ENCODE measurements around the gene SLC6A3. TPM values are rescaled to one million over a fixed set of nuclear protein-coding genes. Genes with fewer than 3 reads are reported as not detected.

Gene SLC6A3
- total RNA-seq, 1 experiment from 2014 or later, result not detected

DNA sequence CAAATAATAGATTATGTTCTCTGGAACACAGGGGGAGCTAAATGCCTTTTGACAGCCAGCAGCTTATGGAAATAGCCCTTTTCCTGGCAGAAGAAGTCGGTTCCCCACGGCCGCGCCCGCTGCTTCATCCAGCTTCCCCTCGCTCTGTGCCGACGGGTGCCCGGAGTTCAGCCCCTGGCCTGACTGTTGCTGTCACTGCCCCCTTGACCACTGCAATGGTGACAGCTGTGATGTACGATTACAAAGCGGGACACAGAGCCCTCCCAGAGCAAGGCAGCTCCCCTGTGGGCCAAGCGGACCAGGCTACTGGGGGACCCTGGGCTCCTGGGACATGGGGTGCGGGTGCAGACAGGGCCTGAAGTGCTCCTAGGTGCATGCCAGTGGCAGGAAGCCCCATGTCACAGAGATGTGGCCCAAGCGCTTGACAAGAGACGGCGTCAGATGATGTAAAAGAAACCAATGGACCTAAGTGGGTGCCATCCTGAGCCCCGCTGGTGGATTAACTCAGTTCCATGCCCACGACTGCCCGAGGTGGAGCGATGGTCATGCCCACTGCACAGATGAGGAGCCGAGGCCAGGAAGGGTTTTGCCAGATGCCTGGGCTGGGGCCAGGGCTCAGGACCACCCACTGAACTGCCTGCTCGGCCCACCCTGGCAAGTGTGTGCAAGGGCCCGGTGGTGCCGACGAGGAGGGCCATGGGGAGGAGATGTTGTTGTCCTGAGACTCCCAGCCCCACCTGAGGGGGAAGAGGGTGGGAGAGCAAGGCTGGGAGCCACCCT is 87.1 kb downstream of the SLC6A3 start:
- DNase-seq (ENCODE audit: extremely low read depth, low read depth), result no peak

DNA sequence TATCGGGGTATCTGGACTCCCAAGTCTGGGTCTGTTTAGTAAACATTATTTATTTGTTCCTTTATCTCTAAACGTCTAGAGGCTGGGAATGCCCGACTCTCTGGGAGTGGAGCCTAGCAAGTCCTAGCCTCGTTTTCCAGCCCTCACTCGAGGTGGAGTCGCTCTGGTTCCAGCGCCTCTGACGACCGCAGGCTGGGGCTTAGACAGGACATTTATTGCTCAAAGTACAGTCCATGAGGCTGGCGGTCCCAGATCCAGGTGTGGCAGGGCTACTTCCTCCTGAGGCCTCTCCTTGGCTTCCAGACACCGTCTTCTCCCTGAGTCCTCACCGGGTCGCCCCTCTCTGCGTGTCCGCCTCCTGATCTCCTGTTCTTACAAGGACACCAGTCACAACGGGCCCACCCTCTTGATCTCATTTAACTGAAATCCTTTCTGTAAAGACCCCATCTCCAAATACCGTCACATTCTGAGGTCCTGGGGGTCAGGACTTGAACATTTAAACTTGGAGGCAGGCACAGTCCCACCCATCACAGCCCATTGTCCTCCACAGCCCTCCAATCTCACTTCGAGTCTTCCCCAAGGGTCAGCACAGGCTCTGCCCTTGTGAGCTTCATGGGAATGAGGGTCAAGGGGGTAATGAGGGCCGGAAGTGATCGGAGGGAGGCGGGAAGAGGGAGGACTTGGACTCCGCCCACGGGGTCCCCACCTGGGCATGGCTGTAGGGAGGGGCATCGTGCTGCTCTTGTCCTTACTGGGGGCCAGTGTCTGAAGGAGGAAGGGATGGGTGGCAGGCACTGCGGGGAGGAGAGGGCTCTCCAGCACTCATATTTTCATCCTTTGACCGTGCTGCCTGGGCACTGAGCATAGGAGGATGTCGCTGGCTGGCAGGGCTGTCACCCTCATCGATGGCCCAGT is 88.1 kb downstream of the SLC6A3 start:
- DNase-seq (ENCODE audit: extremely low read depth, low read depth), result no peak

DNA sequence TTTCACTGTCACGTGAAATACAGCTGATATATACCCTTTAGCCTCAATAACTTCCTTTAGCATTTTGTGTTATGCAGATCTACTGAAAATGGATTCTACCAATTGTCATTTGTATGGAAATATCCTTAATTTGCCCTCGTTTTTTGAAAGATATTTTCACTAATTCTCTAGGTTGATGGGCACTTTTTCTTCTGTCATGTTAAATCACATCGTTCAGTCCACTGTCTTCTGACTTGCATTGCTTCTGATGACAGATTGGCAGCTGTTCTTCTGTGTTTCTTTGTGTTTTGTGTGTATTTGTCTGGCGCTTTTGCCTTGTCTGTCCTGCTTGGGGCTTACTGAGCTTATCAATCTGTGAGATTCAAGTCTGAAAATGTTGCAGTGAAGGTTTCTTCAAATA is 90.7 kb downstream of the SLC6A3 start:
- no peak for DNase-seq (ENCODE audit: extremely low read depth, low read depth)

DNA sequence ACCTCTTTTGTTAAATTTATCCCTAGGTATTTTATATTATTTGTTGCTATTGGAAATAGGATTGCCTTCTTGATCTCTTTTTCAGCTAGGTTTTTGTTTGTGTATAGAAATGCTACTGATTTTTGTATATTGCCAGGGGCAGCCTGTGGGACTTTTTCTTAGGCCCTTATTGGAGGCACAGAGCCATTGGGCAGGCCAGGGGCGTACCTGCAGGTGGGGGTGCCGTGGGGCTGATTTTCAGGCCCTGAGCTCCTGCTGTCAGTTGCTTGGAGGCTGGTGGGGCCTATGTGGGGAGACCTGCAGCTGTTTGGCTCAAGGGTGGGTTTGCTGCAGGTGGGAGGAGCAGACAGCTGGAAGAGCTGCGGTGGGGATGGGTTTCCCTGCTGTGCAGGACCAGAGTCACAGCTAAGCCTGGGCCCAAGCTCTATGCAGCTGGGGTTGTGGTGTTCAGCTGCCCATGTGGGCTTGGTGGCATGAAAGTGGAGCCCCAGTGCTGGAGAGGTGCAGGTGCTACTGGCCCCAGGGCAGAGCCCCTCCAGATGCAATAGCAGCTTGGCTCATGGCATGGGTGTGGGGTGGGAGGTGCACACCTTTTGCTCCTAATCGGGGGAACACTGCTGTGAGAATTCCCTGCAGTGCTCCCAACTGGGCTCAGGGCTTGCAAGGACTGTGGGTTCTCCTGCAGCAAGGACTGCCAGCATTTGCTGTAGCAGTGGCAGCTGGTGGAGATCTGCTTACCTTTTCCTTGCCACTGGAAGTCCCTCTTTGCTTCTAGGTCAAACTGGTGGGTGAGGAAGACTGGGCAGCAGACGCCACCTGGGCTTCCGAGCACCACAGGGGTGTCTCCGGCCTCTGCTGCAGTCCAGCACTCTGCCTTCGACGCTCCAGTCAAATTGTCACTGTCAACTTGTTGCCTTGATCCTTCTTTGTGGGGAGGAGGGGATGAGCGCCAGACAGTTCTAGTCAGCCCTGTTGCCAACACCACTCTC is 92.7 kb downstream of the SLC6A3 start:
- no peak for DNase-seq (ENCODE audit: extremely low read depth, low read depth)

DNA sequence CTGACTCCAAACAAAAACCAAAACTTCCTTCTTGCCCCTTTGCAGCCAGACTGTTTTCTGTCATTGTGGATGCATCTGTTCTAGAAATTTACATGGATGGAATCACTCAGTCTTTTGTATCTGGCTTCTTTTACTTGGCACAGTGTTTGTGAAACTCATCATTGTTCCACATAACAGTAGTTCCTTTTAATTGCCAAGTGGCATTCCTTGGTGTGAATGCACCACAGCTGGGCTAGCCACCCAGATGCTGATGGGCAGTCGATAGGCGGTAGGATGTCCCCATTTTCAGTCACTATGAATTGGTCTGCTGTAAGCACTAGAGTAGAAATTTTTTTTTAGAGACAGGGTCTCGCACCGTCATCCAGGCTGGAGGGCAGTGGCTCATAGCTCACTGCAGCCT is 94.1 kb downstream of the SLC6A3 start:
- DNase-seq (ENCODE audit: extremely low read depth, low read depth), result no peak

DNA sequence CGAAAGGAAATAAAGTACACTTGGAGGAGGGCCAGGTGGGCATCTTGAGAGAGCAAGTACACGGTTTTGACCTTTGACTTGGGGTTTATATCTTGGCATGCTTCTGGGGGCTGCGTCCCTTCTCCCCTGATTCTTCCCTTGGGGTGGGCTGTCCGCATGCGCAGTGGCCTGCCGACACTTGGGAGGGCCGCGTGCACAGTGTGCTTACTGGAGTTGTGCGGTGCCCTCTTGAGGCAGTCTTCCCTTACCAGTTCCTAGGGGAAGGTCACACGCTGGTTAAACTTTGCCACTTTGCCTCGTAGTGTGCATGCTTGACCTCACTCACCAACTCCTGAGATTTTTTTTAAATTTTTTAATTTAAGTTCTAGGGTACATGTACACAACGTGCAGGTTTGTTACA is 96.0 kb downstream of the SLC6A3 start:
- no peak for DNase-seq (ENCODE audit: extremely low read depth, low read depth)

DNA sequence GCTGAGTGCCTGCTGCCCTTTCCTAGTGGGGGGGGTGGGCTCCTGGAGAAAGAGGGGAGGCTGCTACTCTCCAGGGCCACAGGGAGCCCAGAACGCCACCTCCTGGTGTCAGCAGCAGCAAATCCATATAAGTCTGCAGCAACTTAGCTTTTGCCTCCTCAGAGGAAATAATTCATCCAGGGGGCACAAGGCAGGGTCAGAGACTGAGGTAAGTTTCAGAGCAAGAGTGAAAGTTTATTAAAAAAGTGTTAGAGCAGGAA is 96.3 kb downstream of the SLC6A3 start:
- DNase-seq (ENCODE audit: extremely low read depth, low read depth), result no peak

DNA sequence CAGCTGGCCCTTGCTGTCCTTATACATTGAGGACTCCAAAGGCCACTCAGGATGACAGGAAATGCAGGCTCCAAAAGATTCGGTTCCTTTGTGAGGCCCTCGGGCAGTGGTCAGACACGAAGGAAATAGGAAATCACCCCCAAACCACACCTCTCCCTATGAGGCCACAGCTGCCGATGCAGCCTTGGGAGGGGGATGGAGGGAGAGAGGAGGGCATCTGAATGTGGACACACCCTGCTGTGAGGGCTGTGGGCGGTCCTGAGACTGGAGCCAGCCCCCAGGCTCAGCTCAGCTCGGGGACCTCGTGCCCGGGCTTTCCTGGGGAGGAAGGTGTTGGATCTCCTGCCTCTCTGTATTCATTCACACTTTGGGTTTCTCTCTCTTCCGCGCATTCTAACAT is 97.7 kb downstream of the SLC6A3 start:
- no peak for DNase-seq (ENCODE audit: extremely low read depth, low read depth)

DNA sequence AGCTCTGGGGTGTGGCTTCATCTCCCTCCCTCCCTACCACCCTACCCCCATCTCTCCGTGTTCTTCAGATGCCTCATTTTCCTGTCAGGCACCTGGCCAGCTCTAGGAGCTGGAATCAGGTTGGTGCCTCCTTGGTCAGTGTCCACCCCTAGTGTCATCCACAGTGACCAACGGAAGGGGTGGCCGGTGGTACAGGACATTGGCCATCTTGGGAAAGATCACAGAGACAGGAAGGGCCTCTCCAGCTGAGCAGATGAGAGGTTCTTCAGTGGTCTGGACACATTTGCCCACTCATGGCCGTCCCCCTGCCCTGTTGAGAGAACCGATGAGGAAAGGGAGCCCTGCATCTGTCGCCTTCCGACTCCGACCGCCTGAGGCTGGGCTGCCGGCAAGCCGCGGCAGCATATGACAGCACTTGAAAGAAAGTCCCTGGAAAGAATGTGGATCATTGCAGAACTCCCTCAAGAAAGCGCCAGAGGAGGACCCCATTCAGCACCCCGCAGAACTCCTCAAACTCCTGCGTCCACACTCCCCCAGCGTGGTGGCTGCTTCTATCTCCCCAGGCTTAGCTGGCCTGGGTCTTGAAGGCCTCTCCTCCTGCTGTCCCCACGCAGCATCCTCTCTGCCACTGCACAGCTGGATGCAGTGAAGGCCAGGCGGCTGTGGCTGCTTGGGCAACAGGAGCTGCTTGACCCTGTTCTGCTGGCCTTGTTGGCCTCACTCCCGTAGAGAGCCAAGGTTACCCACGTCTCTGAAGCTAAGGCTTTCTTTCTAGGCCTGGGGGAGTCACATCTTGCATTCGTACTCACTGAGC is 98.4 kb downstream of the SLC6A3 start:
- no peak for DNase-seq (ENCODE audit: extremely low read depth, low read depth)

DNA sequence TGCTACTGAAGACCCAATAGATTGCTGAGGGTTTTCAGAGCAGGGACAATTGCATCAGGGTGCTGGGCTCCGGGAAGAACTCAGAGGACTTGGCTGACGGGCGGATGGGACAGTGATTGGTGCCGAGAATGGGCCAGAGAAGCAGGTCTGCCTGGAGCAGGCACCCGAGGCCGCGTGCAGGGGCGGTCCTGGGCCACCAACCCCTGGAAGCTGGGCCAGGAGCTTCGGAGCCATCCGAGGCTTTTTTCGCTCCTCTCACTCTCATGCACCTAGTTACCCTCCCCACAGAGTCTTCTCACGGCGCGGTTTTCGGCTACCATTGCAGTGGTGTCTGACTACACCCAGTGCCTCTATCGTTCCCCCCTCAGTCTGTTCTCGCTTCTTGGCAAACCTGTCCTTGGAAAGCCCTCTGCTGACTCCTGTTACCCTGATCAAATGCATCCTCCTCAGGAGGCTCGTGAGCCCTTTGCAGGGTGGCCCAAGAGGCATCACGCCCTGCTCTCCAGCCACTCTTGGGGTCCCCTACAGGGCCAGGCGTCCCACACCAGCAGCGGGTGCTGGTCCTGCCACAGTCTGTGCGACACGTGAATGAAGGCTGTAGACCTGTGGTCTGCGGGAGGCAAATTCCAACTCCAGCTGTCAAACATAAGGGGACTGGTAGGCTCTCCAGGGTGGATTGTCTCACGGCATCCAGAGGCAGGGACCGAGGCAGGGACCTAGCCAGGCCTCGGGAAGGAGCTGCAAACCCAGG is 99.2 kb downstream of the SLC6A3 start:
- no peak for DNase-seq (ENCODE audit: extremely low read depth, low read depth)

DNA sequence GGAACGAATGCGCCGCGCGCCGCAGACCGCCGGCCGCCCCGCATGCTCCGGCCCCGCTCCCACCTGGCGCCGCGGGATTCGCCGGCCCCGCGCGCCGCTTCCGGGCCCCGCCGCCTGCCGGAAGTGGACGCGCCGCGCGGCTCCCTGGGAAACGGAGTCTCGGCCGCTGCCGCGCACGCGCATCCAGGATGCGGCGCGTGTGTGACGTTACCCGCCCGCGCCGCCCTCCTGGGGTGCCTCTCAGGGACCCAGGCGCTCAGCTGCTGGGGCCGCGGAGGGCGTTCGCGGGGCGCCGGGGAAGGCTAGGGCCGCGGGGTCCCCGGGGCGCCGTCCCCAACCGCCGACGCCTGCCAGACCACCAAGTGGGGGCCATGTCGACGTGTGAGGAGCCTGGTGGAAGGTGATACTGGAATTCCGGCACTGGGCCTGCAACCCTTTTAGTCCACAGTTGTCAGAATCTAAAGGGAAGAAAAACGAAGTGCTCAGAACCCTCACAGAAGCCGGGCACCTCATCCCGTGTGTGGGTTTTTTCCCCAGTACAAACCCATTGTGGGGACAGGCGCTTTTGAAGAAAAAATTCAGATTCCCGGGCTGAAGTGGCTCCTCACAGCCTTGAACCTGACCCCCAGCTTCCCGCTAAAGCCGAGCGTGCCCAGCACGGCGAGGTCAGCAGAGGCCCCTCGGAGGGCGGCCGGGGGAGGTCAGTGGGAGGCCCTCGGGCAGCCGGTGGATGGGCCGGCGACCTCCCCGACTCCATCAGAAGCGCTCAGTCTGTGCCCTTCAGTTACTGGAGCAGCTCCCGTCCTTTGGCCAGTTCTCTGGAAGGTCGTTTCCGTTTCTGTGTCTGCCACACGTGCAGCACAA is 100.0 kb downstream of the SLC6A3 start, which contains the start of gene CLPTM1L:
Gene CLPTM1L, minus strand, starts transcription at position 125 of the 864 bp plus-strand sequence. CDS start 258 bp downstream, outside the sequence.
- peak; percentile 85 for DNase-seq (ENCODE audit: extremely low read depth, low read depth)

DNA sequence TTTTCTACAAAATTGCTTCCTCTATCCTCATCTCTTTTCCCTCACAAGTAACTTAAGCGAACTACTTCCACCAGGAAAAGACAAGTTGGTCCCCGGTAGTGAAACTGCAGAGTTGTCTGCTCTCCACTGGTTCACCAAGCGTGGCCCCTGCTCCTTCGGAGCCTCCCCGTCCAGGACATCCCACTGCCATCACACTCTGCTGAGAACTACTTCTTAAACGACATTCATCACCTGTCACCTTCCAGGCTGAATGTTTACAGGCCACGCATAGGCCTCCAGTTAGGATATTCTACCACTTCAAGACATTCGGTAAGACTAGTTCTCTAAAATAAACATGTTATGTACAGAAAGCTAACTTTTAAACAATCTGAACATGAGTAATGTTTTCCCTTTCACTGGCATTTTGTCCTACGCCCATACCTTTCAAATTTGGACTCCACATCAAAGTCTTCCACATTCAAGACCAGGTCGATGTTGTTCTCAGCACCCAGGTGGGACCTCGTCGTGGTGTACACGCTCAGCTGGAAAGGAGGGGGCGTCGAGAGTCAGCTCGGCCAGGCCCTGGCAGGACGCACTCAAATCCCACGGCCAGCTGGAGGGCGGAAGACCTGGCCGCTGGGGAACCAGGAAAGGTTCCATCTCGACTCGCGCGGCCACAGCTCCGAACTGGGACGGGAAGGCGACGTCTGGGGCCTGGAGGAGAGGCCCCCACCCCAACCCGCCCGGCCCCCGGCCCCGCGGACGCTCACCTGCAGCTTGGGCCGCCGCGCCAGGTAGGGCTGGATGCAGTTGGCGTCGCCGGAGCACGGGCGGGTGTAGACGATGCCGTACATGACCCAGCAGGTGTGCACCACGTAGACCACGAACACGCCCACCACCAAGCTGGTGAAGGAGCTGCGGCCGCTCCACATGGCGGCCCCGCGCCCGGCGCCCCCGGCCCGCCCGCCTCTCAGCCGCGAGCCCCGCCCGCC is 101.0 kb downstream of the SLC6A3 start:
- no peak for DNase-seq (ENCODE audit: extremely low read depth, low read depth)

DNA sequence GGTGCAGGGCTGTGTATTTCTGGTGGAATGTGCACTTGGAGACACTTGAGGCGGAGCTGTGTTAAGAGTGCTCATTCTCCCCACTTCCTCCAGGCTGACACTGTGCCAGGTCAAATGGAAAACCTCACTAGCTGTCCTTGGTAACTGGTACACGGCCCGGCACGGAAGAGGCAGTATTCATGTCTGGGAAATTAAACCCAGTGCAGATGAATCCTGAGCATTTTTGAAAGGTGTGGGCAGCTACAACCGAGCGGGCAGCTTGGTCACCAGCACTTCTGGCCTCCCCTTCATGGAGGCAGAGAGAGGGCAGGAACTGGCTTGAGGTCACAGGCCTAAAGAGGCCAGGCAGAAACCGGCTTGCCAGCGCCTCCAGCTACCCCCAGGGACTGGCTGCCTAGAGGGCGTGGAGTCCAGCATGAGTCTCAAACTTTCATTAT is 101.9 kb downstream of the SLC6A3 start:
- DNase-seq (ENCODE audit: extremely low read depth, low read depth), result no peak

All from NCI-H460 (cell line).